Gastroesophageal sphincter (tissue), 4 donors: ENCODE data around the gene PGM3. TPM values are rescaled to one million over a fixed set of nuclear protein-coding genes. Genes with fewer than 3 reads are reported as not detected.
A peak's percentile ranks its signal among the peaks of the same experiment; 100 is the strongest.

Experiments
- ATAC-seq: fragments of 150-250 bp; one replicate; pipeline ENCODE4 v1.9.1; 2016; ENCODE audit warnings: mild to moderate bottlenecking, moderate library complexity
- H3K27ac ChIP-seq, 4 donors: fragments of 200-600 bp; sonication (generic) in 3 of 4; 1 replicate in 3 of 4; 2 replicates in 1 of 4; pipeline ENCODE4 v1.5.1; 2016 to 2019
- H3K27me3 ChIP-seq: fragments of 200-600 bp; sonication (generic); one replicate; pipeline ENCODE4 v1.5.1; 2019
- H3K36me3 ChIP-seq, 2 donors: fragments of 200-600 bp; sonication (generic); one replicate each; pipeline ENCODE4 v1.5.1; 2019; ENCODE audit warnings: control low read depth in 1 of 2
- H3K4me1 ChIP-seq, 3 donors: fragments of 200-600 bp; sonication (generic); 1 replicate in 2 of 3; 2 replicates in 1 of 3; pipeline ENCODE4 v1.5.1; 2016 to 2019; ENCODE audit warnings: control low read depth in 2 of 3
- H3K4me3 ChIP-seq, 2 donors: fragments of 200-600 bp; sonication (generic); one replicate each; pipeline ENCODE4 v1.5.1; 2019; ENCODE audit warnings: mild to moderate bottlenecking in 1 of 2, moderate library complexity in 1 of 2
- H3K9me3 ChIP-seq, 3 donors: fragments of 200-600 bp; sonication (generic); one replicate each; pipeline ENCODE4 v1.5.1; 2017 to 2019; ENCODE audit warnings: control low read depth in 2 of 3
- EP300 ChIP-seq: sonication (generic); formaldehyde crosslinking; IDR thresholded peaks from one replicate; pipeline ENCODE4 v1.6.1; 2017; ENCODE audit warnings: antibody characterized with exemption, mild to moderate bottlenecking
- POLR2A ChIP-seq, 2 donors: fragments of 450-650 bp; IDR thresholded peaks; one replicate each; pipeline ENCODE4 v1.6.1; 2017; ENCODE audit warnings: antibody characterized with exemption in 2 of 2, mild to moderate bottlenecking in 2 of 2, moderate library complexity in 1 of 2
- POLR2AphosphoS5 ChIP-seq: sonication (generic); formaldehyde crosslinking; IDR thresholded peaks from one replicate; pipeline ENCODE4 v1.6.1; 2017; ENCODE audit warnings: antibody characterized with exemption
- WGBS, 2 donors: methylation state at CpG; one replicate each; pipeline ENCODE4 v1.1.5; 2018; ENCODE audit warnings: low coverage in 1 of 2; 5-methylcytosine and 5-hydroxymethylcytosine counted together
- total RNA-seq, 4 donors: library from RNA; depleted of rRNA; stranded (reverse); fragments of >200 nt; gene quantifications; one replicate each; pipeline ENCODE4 v1.1.0, GENCODE V29; 2016
- TF ChIP-seq, protein P1 (sequence below), 4 experiments: fragments of 200-600 bp in 2 of 4; fragments of 450-650 bp in 2 of 4; sonication (generic) in 1 of 4; IDR thresholded peaks; one replicate each; pipeline ENCODE4 v1.5.1; 2017 to 2019; ENCODE audit warnings: antibody characterized with exemption in 4 of 4, mild to moderate bottlenecking in 2 of 4, moderate library complexity in 2 of 4

Gene PGM3, protein sequence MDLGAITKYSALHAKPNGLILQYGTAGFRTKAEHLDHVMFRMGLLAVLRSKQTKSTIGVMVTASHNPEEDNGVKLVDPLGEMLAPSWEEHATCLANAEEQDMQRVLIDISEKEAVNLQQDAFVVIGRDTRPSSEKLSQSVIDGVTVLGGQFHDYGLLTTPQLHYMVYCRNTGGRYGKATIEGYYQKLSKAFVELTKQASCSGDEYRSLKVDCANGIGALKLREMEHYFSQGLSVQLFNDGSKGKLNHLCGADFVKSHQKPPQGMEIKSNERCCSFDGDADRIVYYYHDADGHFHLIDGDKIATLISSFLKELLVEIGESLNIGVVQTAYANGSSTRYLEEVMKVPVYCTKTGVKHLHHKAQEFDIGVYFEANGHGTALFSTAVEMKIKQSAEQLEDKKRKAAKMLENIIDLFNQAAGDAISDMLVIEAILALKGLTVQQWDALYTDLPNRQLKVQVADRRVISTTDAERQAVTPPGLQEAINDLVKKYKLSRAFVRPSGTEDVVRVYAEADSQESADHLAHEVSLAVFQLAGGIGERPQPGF
- total RNA-seq, result 10 to 100 TPM; 10.1 to 19.3 (median 13.1) TPM

DNA sequence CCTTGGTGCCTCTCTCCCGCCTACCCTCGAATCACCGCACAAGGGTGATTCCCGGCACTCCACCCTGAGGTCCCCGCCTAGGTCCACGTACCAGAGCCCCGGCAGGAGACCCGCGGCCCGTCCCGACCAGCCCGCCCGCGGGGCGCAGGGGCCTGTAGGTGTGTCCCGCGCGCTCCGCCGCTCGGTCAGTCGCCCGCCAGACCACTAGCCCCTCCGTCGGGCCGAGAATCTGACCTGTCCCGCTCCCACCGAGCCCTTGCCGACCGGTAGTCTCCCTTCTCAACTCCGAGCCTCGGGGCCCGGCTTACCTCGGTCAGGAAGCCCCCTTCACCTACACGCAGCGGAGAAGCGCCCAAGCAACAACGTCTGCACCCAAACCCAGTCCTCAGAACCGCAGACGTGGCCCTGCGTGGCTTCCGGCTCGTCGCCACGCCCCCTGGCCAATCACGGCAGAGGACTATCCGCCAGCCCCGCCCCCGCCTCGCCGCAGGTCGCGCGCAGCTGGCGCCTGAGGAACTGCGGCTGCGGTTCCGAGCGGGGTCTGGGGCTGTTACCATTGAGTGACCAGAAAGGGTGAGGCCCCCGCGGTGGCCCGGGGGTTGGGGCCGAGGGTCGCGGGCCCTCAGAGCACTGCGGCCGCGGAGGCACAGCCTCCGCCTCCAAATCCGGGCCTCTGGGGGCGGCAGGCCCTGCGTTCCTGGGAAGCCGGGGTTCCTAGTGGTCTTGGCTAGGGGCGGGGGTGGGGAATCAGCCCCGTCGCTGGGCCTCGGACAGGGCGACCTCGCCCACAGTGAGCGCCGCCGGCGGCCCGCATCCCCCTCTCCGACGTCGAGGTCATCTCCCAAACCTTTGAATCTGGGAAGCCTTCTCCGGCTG is at the start of gene PGM3, which contains the start of gene RWDD2A:
Gene PGM3 (minus strand): TSS at position 395 of the 876 bp plus-strand sequence. CDS start 2,253 bp downstream, outside the sequence.
Gene RWDD2A (plus strand): TSS at position 487 of the 876 bp plus-strand sequence. CDS start 1,095 bp downstream, outside the sequence.
- ATAC-seq, result peak; percentile 98
- H3K27me3 ChIP-seq, result no peaks in the 10 kb centered on the region
- H3K36me3 ChIP-seq, result peaks cover 0 to 35% of the 10 kb centered on the region in 2 donors
- H3K4me3 ChIP-seq, result peak within 1 kb of the TSS; percentile 52 to 71
- TF ChIP-seq EP300 (no peak), POLR2AphosphoS5 (peak; percentile 89), POLR2A (IDR thresholded peaks at IDR 0.05) (peak; percentile 76)
- TF ChIP-seq, protein P1, sequence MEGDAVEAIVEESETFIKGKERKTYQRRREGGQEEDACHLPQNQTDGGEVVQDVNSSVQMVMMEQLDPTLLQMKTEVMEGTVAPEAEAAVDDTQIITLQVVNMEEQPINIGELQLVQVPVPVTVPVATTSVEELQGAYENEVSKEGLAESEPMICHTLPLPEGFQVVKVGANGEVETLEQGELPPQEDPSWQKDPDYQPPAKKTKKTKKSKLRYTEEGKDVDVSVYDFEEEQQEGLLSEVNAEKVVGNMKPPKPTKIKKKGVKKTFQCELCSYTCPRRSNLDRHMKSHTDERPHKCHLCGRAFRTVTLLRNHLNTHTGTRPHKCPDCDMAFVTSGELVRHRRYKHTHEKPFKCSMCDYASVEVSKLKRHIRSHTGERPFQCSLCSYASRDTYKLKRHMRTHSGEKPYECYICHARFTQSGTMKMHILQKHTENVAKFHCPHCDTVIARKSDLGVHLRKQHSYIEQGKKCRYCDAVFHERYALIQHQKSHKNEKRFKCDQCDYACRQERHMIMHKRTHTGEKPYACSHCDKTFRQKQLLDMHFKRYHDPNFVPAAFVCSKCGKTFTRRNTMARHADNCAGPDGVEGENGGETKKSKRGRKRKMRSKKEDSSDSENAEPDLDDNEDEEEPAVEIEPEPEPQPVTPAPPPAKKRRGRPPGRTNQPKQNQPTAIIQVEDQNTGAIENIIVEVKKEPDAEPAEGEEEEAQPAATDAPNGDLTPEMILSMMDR (IDR thresholded peaks at IDR 0.05), result peak in 1 of 4 experiments; percentile 27
- H3K9me3 ChIP-seq, result no peaks in the 10 kb centered on the region
- 0% methylated on average over 6 of the region's 88 CpGs for WGBS, 2 donors
- H3K27ac ChIP-seq, result peak within 1 kb of the TSS; percentile 26 to 91 (median 86)
- peaks cover 0 to 37% (median 4%) of the 10 kb centered on the region in 3 donors for H3K4me1 ChIP-seq

DNA sequence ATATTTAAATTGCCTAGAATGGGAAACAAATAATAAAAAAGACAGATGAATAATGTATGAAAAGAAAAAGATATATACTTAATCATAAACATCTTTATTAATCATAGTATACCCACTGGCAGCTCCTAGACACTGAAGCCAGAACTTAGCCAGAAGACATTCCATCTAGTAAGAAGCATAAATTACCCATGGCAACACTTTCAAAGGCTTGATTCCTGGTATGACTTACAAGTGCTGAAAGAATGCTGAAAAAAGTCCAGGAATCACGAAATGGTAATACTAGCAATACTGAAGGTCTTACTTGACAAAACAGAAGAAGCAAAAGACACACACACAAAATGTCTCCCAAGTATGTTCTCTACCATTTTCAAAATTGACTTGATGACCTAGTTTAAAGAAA is 38.1 kb upstream of the PGM3 start:
- TF ChIP-seq POLR2A (IDR thresholded peaks at IDR 0.05) (no peak), POLR2AphosphoS5 (no peak), EP300 (no peak)
- TF ChIP-seq, protein P1 (IDR thresholded peaks at IDR 0.05), result no peak
- Histone ChIP-seq H3K4me3 (no peak overlapping the region), H3K4me1 (no peaks in the 10 kb centered on the region), H3K27ac (no peak overlapping the region), H3K9me3 (no peaks in the 10 kb centered on the region), H3K36me3 (peaks cover 0 to 9% of the 10 kb centered on the region in 2 donors), H3K27me3 (no peaks in the 10 kb centered on the region)
- whole genome bisulfite sequencing, 2 donors, result 19 to 33% methylated on average over 1 of the region's 1 CpG
- ATAC-seq, result no peak

DNA sequence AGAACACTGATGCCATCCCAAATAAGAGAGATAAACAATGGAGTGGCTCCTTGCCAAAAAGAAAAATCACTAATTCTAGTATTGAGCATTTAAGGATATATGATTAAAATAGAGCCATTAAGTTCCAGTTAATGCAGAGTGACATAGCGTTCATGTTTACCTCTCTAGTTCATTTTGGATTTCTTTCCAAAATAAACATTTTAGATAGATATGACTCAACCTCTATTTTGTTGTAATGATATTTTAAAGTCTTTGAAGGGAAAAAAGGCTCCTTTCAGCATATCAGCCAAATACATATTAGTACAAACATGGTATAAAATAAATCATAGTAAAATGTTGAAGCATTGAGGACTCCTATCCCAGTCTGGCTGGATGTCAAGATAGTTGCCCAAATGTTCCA is 33.5 kb upstream of the PGM3 start:
- Histone ChIP-seq H3K27ac (no peak overlapping the region), H3K4me1 (peaks cover 0 to 4% (median 0%) of the 10 kb centered on the region in 3 donors), H3K27me3 (no peaks in the 10 kb centered on the region), H3K36me3 (peaks cover 0 to 16% of the 10 kb centered on the region in 2 donors), H3K4me3 (no peak overlapping the region), H3K9me3 (no peaks in the 10 kb centered on the region)
- TF ChIP-seq, protein P1 (IDR thresholded peaks at IDR 0.05), result no peak
- WGBS, 2 donors, result 50 to 79% methylated on average over 1 of the region's 1 CpG
- ATAC-seq, result no peak

DNA sequence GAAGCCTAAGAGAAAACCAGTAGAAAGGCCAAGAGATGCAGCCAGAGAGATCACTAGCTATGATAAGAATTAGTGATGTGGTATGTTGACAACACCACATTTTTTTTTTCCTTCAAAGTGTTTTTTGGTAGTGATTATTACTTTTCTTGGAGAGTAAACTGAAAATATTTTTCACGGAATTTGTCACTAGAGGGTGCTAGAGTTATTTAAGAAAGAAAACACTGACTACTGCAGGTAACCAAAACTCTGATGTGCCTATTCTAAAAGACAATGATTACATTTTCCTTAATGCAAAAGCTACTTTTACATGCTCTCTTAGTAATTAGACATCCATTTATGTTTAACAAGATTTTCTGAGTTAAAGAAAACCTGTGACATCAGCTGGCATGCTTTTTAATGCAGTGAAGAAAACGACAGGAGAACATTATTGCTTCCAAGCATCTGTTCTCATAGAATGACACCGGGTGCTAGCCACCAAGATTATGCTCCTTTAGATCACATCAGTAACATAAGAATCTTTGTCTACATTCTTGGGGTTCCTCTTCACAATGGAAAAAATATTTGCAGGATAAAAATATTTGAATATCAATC is 28.9 kb upstream of the PGM3 start:
- Histone ChIP-seq H3K27ac (no peak overlapping the region), H3K27me3 (no peaks in the 10 kb centered on the region), H3K4me1 (peaks cover 0 to 4% (median 0%) of the 10 kb centered on the region in 3 donors), H3K36me3 (peaks cover 0 to 16% of the 10 kb centered on the region in 2 donors), H3K9me3 (no peaks in the 10 kb centered on the region), H3K4me3 (no peak overlapping the region)
- no peak for TF ChIP-seq POLR2A (IDR thresholded peaks at IDR 0.05)
- TF ChIP-seq, protein P1 (IDR thresholded peaks at IDR 0.05), result peak; percentile 34 to 60 (median 36)
- no peak for TF ChIP-seq POLR2AphosphoS5
- no peak for TF ChIP-seq EP300
- ATAC-seq, result no peak
- WGBS, 2 donors, result 31 to 59% methylated on average over 3 of the region's 3 CpGs
